Gastroesophageal sphincter (tissue), 3 donors: ENCODE measurements around the gene PURA.

Source experiments
- CTCF ChIP-seq, 4 experiments: fragments of 200-600 bp in 2 of 4; fragments of 450-650 bp in 2 of 4; sonication (generic) in 1 of 4; IDR thresholded peaks; one replicate each; pipeline ENCODE4 v1.5.1; 2017 to 2019; ENCODE audit warnings: antibody characterized with exemption in 4 of 4, mild to moderate bottlenecking in 2 of 4, moderate library complexity in 2 of 4
- POLR2A ChIP-seq, 2 donors: fragments of 450-650 bp; IDR thresholded peaks; one replicate each; pipeline ENCODE4 v1.6.1; 2017; ENCODE audit warnings: antibody characterized with exemption in 2 of 2, mild to moderate bottlenecking in 2 of 2, moderate library complexity in 1 of 2

DNA sequence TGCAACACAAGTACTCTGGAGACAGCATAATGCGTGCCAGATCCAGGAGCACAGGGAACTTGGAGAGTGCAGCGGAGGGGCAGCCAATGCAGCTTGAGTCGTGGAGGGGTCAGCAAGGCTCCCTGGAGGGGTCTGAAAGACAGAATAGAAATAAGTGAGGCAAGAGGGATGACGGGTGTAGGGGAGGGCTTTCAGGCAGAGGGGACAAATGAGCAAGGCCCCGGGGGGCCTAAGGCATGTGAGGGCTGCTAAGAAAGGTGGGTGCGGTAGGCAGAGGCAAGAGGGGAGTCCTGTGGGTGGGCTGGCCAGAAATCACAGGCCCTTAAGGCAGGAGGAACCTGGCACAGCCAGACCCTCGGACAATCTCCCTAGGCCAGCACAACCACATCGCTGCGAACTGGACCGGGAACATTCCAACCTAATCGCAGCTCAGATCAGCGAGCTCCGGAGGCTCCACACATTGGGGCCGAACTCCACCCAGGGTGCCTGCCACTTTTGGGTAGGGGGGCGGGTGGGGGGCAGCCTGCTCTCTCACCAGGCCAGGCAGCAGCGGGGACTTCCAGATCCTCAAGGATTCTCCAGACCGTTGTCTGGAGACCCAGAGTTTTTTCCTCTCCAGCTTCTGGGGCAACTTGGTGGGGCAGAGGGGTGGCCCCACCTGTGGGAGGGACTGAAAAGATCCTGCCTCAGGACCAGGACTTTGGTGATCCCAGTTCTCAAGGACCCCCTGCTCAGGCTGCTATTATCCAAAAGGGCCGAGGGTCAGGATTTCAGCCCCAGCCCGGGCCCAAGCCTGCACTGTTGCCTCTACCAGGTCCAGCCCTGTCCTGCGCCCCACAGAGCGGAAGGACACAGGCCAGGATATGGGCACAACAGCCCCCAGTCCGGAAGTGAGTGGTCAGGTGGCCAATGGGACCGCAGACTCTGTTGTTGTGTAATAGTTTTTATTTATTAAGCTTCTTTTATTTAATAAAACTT lies 38.4 kb downstream of the PURA start:
- TF ChIP-seq CTCF (IDR thresholded peaks at IDR 0.05) (no peak), POLR2A (IDR thresholded peaks at IDR 0.05) (no peak)
